Thoracic aorta (tissue), 2 donors: ENCODE measurements around the gene MAN1C1. TPM values are rescaled to one million over a fixed set of nuclear protein-coding genes. Genes with fewer than 3 reads are reported as not detected.

Source experiments
- ATAC-seq: fragments of 150-250 bp; one replicate; pipeline ENCODE4 v1.8.0; 2017; ENCODE audit warnings: low read depth; ENCODE audit not compliant: insufficient number of reproducible peaks, low FRiP score
- DNase-seq: peaks from one replicate; pipeline ENCODE4 v3.0.0-alpha.2; 2020; ENCODE audit warnings: low spot score
- H3K27ac ChIP-seq, 2 donors: fragments of 200-600 bp; sonication (generic); 1 replicate in 1 of 2; 2 replicates in 1 of 2; pipeline ENCODE4 v1.5.1; 2016; ENCODE audit warnings: mild to moderate bottlenecking in 2 of 2, moderate library complexity in 2 of 2
- H3K27me3 ChIP-seq: fragments of 200-600 bp; sonication (generic); replicated peaks from 2 replicates; pipeline ENCODE4 v1.6.0; 2016; ENCODE audit warnings: mild to moderate bottlenecking; ENCODE audit not compliant: insufficient read depth
- H3K36me3 ChIP-seq: fragments of 200-600 bp; sonication (generic); one replicate; pipeline ENCODE4 v1.5.1; 2016
- H3K4me1 ChIP-seq, 2 donors: fragments of 200-600 bp; sonication (generic); 1 replicate in 1 of 2; 2 replicates in 1 of 2; pipeline versions ENCODE4 v1.5.1 to v1.6.0; 2016; ENCODE audit warnings: low read depth in 2 of 2, mild to moderate bottlenecking in 1 of 2; ENCODE audit not compliant: control insufficient read depth in 1 of 2
- H3K4me3 ChIP-seq: fragments of 200-600 bp; sonication (generic); 2 replicates; pipeline ENCODE4 v1.5.1; 2016; ENCODE audit warnings: mild to moderate bottlenecking
- H3K9me3 ChIP-seq: fragments of 200-600 bp; sonication (generic); 2 replicates; pipeline ENCODE4 v1.5.1; 2016
- total RNA-seq, 2 donors: library from RNA; depleted of rRNA; stranded (reverse); fragments of >200 nt; gene quantifications; one replicate each; pipeline versions ENCODE4 v1.1.0 to v1.2.3, GENCODE V29; 2016
- TF ChIP-seq, protein P1 (sequence below): fragments of 200-600 bp; sonication (generic); IDR thresholded peaks from one replicate; pipeline ENCODE4 v1.5.1; 2019; ENCODE audit warnings: antibody characterized with exemption

MAN1C1 gene
- total RNA-seq, 2 donors from 2014 or later = 21.0 to 26.0 TPM

DNA sequence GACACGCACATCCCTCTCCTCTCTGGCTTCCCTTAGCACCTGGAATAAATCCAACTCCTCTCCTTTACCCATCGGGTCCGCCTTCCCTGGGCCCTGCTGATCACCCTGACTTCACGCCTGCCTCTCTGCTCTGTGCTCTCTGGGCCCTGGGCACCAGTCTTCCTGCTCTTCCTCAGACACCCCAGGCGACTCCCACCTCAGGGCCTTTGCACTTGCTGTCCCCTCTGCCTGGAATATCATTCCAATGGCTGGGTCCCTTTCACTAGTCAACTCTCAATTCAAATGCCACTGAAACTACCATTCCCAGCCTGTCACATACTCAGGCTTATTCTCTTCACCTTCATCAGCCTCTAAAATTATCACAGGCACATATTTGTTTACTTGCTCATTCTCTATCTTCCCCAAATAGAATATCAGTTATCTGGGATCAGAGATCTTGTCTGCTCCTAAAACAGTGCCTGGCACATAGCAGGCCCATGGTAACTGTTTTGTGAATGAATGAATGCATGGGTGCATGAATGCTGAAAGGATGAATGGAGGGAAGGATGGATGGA lies 156.2 kb downstream of the MAN1C1 start:
- Histone ChIP-seq H3K4me1 (peaks cover 0 to 10% of the 10 kb centered on the region in 2 donors), H3K4me3 (no peak overlapping the region), H3K27me3 (no peaks in the 10 kb centered on the region), H3K27ac (no peak overlapping the region), H3K9me3 (no peaks in the 10 kb centered on the region), H3K36me3 (peaks cover 15% of the 10 kb centered on the region)
- DNase-seq = no peak
- no peak for ATAC-seq
- TF ChIP-seq, protein P1, sequence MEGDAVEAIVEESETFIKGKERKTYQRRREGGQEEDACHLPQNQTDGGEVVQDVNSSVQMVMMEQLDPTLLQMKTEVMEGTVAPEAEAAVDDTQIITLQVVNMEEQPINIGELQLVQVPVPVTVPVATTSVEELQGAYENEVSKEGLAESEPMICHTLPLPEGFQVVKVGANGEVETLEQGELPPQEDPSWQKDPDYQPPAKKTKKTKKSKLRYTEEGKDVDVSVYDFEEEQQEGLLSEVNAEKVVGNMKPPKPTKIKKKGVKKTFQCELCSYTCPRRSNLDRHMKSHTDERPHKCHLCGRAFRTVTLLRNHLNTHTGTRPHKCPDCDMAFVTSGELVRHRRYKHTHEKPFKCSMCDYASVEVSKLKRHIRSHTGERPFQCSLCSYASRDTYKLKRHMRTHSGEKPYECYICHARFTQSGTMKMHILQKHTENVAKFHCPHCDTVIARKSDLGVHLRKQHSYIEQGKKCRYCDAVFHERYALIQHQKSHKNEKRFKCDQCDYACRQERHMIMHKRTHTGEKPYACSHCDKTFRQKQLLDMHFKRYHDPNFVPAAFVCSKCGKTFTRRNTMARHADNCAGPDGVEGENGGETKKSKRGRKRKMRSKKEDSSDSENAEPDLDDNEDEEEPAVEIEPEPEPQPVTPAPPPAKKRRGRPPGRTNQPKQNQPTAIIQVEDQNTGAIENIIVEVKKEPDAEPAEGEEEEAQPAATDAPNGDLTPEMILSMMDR = no peak

DNA sequence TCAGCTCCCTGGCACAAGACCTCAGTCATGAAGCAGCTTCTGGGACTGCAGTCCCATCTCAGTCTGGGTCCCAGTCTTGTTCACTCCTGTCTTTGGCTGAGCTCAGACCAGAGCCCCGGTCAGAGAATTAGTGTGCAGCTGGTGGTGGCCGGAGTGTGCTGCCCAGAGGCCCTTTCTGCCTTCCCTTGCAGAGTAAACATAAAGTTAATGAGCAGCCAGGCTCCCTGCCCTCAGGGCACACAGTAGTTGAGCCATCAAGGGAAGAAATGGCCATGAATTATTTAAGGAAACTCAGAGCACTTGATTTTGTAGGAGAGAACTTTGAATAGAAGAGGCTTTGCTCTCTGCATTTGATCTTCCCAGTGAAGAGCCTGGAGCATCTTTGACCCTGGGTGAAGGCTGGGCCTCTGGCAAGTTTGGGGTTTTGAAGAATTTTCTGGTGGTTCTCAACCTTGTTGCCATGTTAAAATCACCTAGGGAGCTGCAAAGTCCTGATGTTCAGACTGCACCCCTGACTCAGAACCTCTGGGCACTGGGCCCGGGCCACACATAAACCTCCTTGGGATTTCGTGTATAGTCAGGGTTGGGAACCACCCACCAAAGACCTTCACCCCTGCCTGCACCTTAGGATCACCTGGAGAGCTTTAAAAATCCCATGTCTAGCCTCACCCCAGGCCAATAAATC lies 157.0 kb downstream of the MAN1C1 start:
- DNase-seq (no peak), ATAC-seq (no peak)
- TF ChIP-seq, protein P1 = no peak
- Histone ChIP-seq H3K4me3 (no peak overlapping the region), H3K9me3 (no peaks in the 10 kb centered on the region), H3K27ac (no peak overlapping the region), H3K4me1 (peaks cover 0 to 10% of the 10 kb centered on the region in 2 donors), H3K36me3 (peaks cover 15% of the 10 kb centered on the region), H3K27me3 (no peaks in the 10 kb centered on the region)

DNA sequence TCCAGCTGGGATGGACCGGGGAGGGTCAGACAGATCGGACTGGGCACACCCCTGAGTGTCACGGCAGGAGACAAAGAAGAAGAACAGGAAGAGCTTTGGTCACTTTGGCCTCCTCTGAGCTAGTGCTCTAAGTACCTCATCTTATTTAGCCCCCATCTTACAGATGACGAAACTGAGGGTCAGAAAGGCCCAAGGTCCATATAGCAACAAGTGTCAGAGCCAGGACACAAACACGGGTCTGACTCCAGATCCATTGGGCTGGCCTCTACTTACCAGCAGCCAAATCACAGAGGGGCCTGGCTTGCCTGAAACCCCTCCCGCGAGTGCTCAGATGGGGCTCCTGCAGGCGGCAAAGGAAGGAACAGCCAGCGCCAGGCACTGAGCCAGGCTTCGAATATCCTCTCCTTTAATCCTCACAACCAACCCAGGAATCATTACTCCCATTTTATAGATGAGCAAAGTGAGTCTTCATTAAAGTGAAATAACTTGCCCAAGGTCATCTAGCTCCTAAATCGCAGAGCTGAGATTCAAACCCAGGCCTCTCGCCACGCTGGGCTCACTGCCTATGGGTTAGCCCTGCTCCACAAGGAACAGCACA lies 157.7 kb downstream of the MAN1C1 start:
- no peak for DNase-seq
- H3K4me1 ChIP-seq = peaks cover 0 to 10% of the 10 kb centered on the region in 2 donors
- no peak for ATAC-seq
- TF ChIP-seq, protein P1 = no peak
- H3K36me3 ChIP-seq = peaks cover 15% of the 10 kb centered on the region
- no peak overlapping the region for H3K4me3 ChIP-seq
- H3K27ac ChIP-seq = no peak overlapping the region
- no peaks in the 10 kb centered on the region for H3K27me3 ChIP-seq
- H3K9me3 ChIP-seq = no peaks in the 10 kb centered on the region

DNA sequence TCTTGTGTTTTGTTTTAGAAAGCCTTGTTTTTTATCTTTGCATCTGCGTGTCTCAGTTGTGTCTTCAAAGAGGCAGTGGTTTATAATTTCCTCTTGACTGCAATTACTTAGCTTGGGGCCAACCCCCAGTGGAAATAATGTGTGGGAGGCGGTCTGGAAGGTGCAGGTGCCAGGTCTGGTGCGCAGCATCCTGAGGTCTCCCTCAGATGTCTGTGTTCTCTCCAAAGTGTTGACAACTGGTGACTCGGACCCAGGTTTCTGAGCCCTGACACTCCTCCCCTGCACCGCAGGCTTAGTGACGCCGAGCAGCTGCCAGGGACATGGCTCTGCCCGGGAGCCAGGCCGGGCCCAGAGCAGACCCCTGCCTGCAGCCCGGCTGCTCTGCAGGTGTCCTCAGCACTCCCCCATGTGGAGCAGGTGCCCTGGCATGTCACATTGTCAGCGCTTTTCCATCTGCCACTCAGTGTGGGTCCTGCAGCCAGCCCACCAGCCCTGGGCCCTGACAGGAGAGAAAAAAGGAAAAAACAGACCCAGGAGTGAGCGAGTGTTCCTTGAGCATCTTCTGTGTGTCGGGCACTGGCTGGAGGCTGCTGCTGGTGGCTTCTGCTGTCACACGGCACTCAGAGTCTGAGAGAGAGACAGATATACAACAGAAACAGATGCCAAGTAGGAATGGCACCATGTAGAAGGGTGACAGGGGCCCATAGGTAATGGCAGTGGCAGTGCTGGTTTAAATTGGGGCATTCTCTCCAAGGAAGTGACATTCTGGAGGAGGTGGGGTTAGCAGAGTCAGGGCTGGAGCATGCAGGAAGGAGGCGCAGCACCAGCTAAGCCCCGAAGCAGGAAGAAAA lies 158.6 kb downstream of the MAN1C1 start:
- no peak overlapping the region for H3K4me3 ChIP-seq
- no peaks in the 10 kb centered on the region for H3K27me3 ChIP-seq
- no peak overlapping the region for H3K27ac ChIP-seq
- H3K9me3 ChIP-seq = no peaks in the 10 kb centered on the region
- peaks cover 15% of the 10 kb centered on the region for H3K36me3 ChIP-seq
- no peak for ATAC-seq
- peaks cover 0 to 10% of the 10 kb centered on the region in 2 donors for H3K4me1 ChIP-seq
- no peak for DNase-seq
- TF ChIP-seq, protein P1 = no peak

DNA sequence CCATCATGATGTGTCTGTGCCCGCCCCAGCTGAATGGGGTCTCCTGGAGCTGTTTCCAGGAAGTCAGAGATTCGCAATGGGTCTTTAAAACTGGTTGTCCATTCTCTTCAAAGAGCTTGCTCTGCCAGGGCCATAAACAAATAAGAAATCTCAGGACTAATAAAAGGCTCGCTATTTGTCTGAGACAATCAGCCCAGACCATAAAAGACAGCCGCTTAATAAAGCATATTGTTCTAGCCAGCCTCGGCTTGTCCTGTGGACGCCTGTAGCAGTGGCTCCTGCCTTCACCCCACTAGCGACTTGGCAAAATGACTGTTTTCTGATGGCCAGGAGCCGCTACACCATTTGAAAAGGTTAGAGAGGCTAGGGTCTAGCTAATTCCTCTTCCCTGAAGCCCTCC lies 162.8 kb downstream of the MAN1C1 start:
- H3K4me3 ChIP-seq = no peak overlapping the region
- no peak overlapping the region for H3K27ac ChIP-seq
- ATAC-seq (no peak), DNase-seq (no peak)
- H3K36me3 ChIP-seq = peaks cover 15% of the 10 kb centered on the region
- H3K27me3 ChIP-seq = no peaks in the 10 kb centered on the region
- TF ChIP-seq, protein P1 = no peak
- no peaks in the 10 kb centered on the region for H3K4me1 ChIP-seq
- no peaks in the 10 kb centered on the region for H3K9me3 ChIP-seq
